GM12892 (cell line): ENCODE results near the gene ARRDC3.

Experiments used
- POLR2A ChIP-seq: IDR thresholded peaks from 2 replicates; pipeline ENCODE4 v1.6.1; 2011; ENCODE audit warnings: low read depth, low read length, control low read depth
- POLR2AphosphoS5 ChIP-seq: IDR thresholded peaks from 2 replicates; pipeline ENCODE4 v1.6.1; 2011; ENCODE audit warnings: low read depth, low read length, control low read depth
- TAF1 ChIP-seq: IDR thresholded peaks from 2 replicates; pipeline ENCODE4 v1.6.1; 2011; ENCODE audit warnings: low read depth, mild to moderate bottlenecking, control low read depth, low read length, borderline replicate concordance

GRCh38 chr5:91401175-91401574, 18.1 kb upstream of the ARRDC3 start:
- TF ChIP-seq POLR2A (no peak), POLR2AphosphoS5 (no peak), TAF1 (no peak)
